Measurements from ENCODE around the gene MIDN.

Gene MIDN

GRCh38 chr19:1284293-1284978 lies 36.1 kb downstream of the MIDN start:
- DNase-seq (ENCODE audit: extremely low spot score) = no peak
- no peak for TF ChIP-seq CTCF (IDR thresholded peaks at IDR 0.05; ENCODE audit: control extremely low read depth, extremely low read depth, low read depth, missing control alignments)
- ChIA-PET CTCF (interaction anchor here (0.9 to 1.4 kb wide), 3 partner anchors 18 to 88 kb away, joined by 3 to 9 read pairs (median 4); a partner anchor contains a TSS), POLR2A (interaction anchor here (0.7 to 0.9 kb wide), 2 partner anchors 9 to 15 kb away, joined by 3 to 4 read pairs; partner anchors contain the start of genes CIRBP and FAM174C)

DNA sequence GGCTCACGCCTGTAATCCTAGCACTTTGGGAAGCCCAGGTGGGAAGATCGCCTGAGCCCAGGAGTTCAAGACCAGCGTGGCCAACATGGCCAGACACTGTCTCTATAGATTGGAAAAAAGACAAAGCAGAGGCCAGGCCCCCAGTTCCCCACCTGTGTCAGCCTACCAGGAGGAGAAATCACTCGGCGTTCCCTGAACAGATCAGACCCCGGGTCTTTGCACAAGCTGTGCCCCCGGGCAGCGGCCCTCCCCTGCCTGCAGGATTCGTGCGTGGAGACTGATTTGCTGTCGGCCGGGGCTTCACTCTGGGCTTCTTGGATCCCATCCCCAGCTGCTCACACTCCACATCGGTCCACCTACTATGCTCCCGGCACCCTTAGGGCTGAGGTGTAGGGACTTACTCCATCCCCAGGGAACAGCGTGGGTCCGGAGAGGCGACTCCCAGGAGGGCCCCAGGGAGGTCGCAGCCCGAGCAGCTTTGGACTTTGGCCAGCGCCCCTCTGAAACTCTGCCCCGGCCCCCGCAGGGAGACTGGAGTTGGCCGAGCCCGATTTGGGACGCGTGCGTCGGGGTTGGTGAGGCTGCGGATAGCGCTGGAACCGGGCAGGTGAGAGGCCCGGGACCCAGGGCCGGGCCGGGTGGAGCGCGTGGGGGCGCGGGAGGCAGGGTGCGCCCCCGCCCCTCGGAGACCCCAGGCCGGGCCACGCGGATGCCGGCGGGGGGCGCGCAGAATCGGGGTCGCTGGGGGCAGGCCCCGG lies 36.8 kb downstream of the MIDN start:
- ChIA-PET POLR2A (interaction anchor here (0.7 kb wide), 1 partner anchor 16 kb away, joined by 3 read pairs; the partner anchor contains the start of gene CIRBP), CTCF (interaction anchor here (1.4 kb wide), 1 partner anchor 87 kb away, joined by 9 read pairs; no protein-coding TSS in a partner anchor)
- no peak for TF ChIP-seq CTCF (IDR thresholded peaks at IDR 0.05; ENCODE audit: control extremely low read depth, extremely low read depth, low read depth, missing control alignments)
- no peak for DNase-seq (ENCODE audit: extremely low spot score)

DNA sequence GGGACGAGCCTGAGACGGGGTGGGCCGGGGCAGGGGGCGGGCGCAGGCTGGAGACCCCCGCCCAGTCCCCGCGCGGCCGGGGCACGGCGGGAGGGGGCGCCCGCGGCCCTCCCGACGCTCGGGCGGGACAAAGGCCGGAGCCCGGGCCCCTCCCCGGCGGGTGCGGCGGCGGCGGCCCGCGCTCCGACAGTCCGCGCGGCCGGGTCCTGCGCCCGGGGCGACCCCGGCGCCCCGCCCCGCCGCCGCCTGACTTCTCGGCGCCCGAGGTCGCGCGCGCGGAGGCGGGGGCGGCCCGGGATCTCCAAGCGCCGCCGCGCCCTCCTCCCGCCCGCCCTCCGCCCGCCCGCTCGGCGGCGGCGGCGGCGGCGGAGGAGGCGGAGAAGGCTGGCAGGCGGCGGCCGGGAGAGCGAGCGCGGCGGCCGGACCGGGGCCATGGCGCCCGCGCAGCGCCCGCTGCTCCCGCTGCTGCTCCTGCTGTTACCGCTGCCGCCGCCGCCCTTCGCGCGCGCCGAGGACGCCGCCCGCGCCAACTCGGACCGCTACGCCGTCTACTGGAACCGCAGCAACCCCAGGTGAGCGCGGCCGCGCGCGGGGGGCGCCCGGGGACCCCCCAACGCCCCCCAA lies 37.5 kb downstream of the MIDN start, which contains the start of gene EFNA2:
TSS of gene EFNA2 (plus strand) at position 137 of the 624 bp plus-strand sequence. CDS start at position 433, 296 bp downstream.
- ChIA-PET POLR2A (no interaction called here), CTCF (no interaction called here)
- no peak for DNase-seq (ENCODE audit: extremely low spot score)
- TF ChIP-seq CTCF (IDR thresholded peaks at IDR 0.05; ENCODE audit: control extremely low read depth, extremely low read depth, low read depth, missing control alignments) = no peak

GRCh38 chr19:1286487-1287353 lies 38.3 kb downstream of the MIDN start:
- ChIA-PET CTCF (interaction anchor here (0.9 kb wide), 1 partner anchor 42 kb away, joined by 3 read pairs; no protein-coding TSS in a partner anchor), POLR2A (no interaction called here)
- no peak for DNase-seq (ENCODE audit: extremely low spot score)
- TF ChIP-seq CTCF (IDR thresholded peaks at IDR 0.05; ENCODE audit: control extremely low read depth, extremely low read depth, low read depth, missing control alignments) = no peak

DNA sequence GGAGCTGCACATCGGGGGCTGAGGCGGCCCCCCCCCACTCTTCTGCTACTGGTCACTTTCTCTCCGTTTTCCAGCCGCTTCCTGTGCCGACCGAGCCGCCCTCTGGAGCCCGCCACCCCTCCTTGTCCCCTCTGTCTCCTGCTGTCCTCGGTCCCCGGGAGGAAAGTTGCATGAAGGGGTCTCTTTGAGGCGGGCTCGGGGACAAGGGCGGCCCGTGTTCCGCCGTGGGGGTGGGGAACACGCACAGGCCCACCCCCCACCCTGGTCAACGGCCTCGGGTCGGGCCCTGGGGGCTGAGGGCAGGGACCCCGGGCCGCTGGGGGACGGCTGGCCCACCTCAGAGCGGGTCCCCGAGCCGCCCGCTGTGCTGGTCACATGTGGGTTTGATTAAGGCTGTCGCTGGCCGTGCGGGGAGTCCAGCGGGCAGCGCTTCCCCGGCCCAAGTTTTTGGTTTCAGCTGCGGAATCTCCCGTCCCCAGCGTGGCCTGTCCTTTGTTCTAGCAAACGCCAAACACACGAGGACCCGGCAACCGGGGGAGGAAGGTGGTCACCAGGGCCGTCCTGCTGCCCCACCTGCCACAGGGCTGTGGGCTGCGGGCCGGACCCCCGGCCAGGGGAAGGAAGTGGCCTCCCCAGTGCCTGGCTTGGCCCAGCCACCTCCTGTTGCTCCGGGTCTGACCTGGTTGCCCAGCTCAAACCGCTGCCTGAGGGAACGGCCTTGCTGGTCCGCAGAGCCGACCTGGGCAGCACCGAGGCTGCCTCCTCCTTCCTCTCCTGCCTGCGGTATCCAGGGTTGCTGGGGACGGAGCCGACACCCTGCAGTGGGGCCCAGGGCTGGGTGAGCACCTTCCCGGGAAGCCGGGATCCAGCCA lies 39.2 kb downstream of the MIDN start:
- DNase-seq (ENCODE audit: extremely low spot score) = no peak
- POLR2A ChIA-PET = no interaction called here
- no peak for TF ChIP-seq CTCF (IDR thresholded peaks at IDR 0.05; ENCODE audit: control extremely low read depth, extremely low read depth, low read depth, missing control alignments)
- CTCF ChIA-PET = interaction anchor here (0.9 kb wide), 1 partner anchor 43 kb away, joined by 3 read pairs; no protein-coding TSS in a partner anchor

Measured in GM10248 (cell line).